ENCODE data around the gene SSB. TPM values are rescaled to one million over a fixed set of nuclear protein-coding genes. Genes with fewer than 3 reads are reported as not detected.

SSB gene
- 91.9 TPM for polyA plus RNA-seq (2012; ENCODE audit: insufficient read length, low read depth)

- peak; percentile 97 for TF ChIP-seq POLR2AphosphoS5 (IDR thresholded peaks at IDR 0.05; ENCODE audit: low read depth, low read length)
- TF ChIP-seq FOXP2 (optimal IDR thresholded peaks at IDR 0.05; ENCODE audit: borderline replicate concordance, extremely low read depth, extremely low read length, insufficient read depth) = no peak
- TF ChIP-seq TAF1 (IDR thresholded peaks at IDR 0.05; ENCODE audit: borderline replicate concordance, insufficient read depth, low read length) = peak; percentile 84
Measured at GRCh38 chr2:169798718-169799592, at the start of gene SSB. SSB (plus strand) TSS chr2:169798871; CDS start chr2:169800961, 2,090 bp downstream.

- TF ChIP-seq POLR2AphosphoS5 (IDR thresholded peaks at IDR 0.05; ENCODE audit: low read depth, low read length) (no peak), REST (IDR thresholded peaks at IDR 0.05; ENCODE audit: insufficient read depth in 1 of 2, low read depth in 2 of 2, low read length in 2 of 2) (no peak), SIN3A (IDR thresholded peaks at IDR 0.05; ENCODE audit: borderline replicate concordance, insufficient read depth, low read length) (no peak), FOXP2 (optimal IDR thresholded peaks at IDR 0.05; ENCODE audit: borderline replicate concordance, extremely low read depth, extremely low read length, insufficient read depth) (no peak), TAF1 (IDR thresholded peaks at IDR 0.05; ENCODE audit: borderline replicate concordance, insufficient read depth, low read length) (no peak)
Measured at GRCh38 chr2:169752752-169753151, 45.9 kb upstream of the SSB start.

GRCh38 chr2:169755083-169755870, 43.4 kb upstream of the SSB start:
- no peak for TF ChIP-seq FOXP2 (optimal IDR thresholded peaks at IDR 0.05; ENCODE audit: borderline replicate concordance, extremely low read depth, extremely low read length, insufficient read depth)

GRCh38 chr2:169756342-169756741, 42.3 kb upstream of the SSB start:
- TF ChIP-seq SIN3A (IDR thresholded peaks at IDR 0.05; ENCODE audit: borderline replicate concordance, insufficient read depth, low read length) = no peak
- no peak for TF ChIP-seq REST (IDR thresholded peaks at IDR 0.05; ENCODE audit: insufficient read depth in 1 of 2, low read depth in 2 of 2, low read length in 2 of 2)
- TF ChIP-seq FOXP2 (optimal IDR thresholded peaks at IDR 0.05; ENCODE audit: borderline replicate concordance, extremely low read depth, extremely low read length, insufficient read depth) = no peak
- TF ChIP-seq TAF1 (IDR thresholded peaks at IDR 0.05; ENCODE audit: borderline replicate concordance, insufficient read depth, low read length) = no peak
- no peak for TF ChIP-seq POLR2AphosphoS5 (IDR thresholded peaks at IDR 0.05; ENCODE audit: low read depth, low read length)

GRCh38 chr2:169757356-169757755, 41.3 kb upstream of the SSB start:
- TF ChIP-seq REST (IDR thresholded peaks at IDR 0.05; ENCODE audit: insufficient read depth in 1 of 2, low read depth in 2 of 2, low read length in 2 of 2) = no peak

GRCh38 chr2:169757778-169758177, 40.9 kb upstream of the SSB start:
- TF ChIP-seq TAF1 (IDR thresholded peaks at IDR 0.05; ENCODE audit: borderline replicate concordance, insufficient read depth, low read length) (no peak), SIN3A (IDR thresholded peaks at IDR 0.05; ENCODE audit: borderline replicate concordance, insufficient read depth, low read length) (no peak), FOXP2 (optimal IDR thresholded peaks at IDR 0.05; ENCODE audit: borderline replicate concordance, extremely low read depth, extremely low read length, insufficient read depth) (no peak), POLR2AphosphoS5 (IDR thresholded peaks at IDR 0.05; ENCODE audit: low read depth, low read length) (no peak), REST (IDR thresholded peaks at IDR 0.05; ENCODE audit: insufficient read depth in 1 of 2, low read depth in 2 of 2, low read length in 2 of 2) (no peak)

All from PFSK-1 (cell line).